K562 (cell line): ENCODE data around the gene UBE2A. TPM values are rescaled to one million over a fixed set of nuclear protein-coding genes. Genes with fewer than 3 reads are reported as not detected.

Experiments used
- ATAC-seq: fragments of 200-7000 bp; cut with Tn5 transposase; 3 replicates; pipeline ENCODE4 v1.9.1; 2020; ENCODE audit warnings: moderate library complexity
- BruUV-seq: library from RNA; stranded (reverse); fragments of 400-500 nt; replicated peaks from 2 replicates; lab custom pipeline; 2021; lab: Mats Ljungman, UMichigan
- CTCF ChIA-PET: fragments of 300-600 bp; formaldehyde crosslinking; extraction: SDS; loops from one replicate; lab custom pipeline; 2021; ENCODE audit warnings: low intra/inter-chr PET ratio; lab: Yijun Ruan, JAX
- POLR2A ChIA-PET: fragments of 300-600, 350-650 bp; sonication (Branson Sonifier 250); formaldehyde crosslinking; extraction: SDS; loops from one replicate; lab custom pipeline; 2021; ENCODE audit warnings: antibody characterized with exemption, inconsistent platforms; lab: Yijun Ruan, JAX
- DNase-seq, 4 experiments: peaks; one replicate each; pipeline versions ENCODE4 v3.0.0 to v3.0.0-alpha.2; 2011 to 2018; ENCODE audit warnings: low spot score in 3 of 4, mixed read lengths in 3 of 4; ENCODE audit errors: extremely low read depth in 1 of 4
- FAIRE-seq: peaks from 2 replicates; lab custom pipeline; 2011; peaks lifted over from hg19 to GRCh38; lab: Jason Lieb, UNC
- H2AFZ ChIP-seq: 2 replicates; pipeline ENCODE4 v1.6.0; 2011; ENCODE audit warnings: low read depth, low read length, control low read depth, inconsistent platforms
- H3K27ac ChIP-seq: fragments of 200-600 bp; 3 replicates; pipeline ENCODE4 v1.8.0; 2011; ENCODE audit warnings: low read depth, mild to moderate bottlenecking, control low read depth, inconsistent platforms, low read length, moderate library complexity, mixed read lengths; ENCODE audit errors: extremely low read depth
- H3K27me3 ChIP-seq, 2 experiments: fragments of 300-600 bp in 1 of 2; 2 replicates in 1 of 2; 3 replicates in 1 of 2; pipeline versions ENCODE4 v1.6.0 to v1.8.0; 2011; ENCODE audit warnings: inconsistent platforms in 2 of 2, low read length in 2 of 2, mild to moderate bottlenecking in 1 of 2, mixed read lengths in 1 of 2, moderate library complexity in 1 of 2; ENCODE audit not compliant: control insufficient read depth in 2 of 2, insufficient read depth in 2 of 2
- H3K36me3 ChIP-seq: fragments of 300-600 bp; 3 replicates; pipeline ENCODE4 v1.8.0; 2011; ENCODE audit warnings: mild to moderate bottlenecking, low read length, inconsistent platforms; ENCODE audit not compliant: control insufficient read depth, insufficient read depth
- H3K4me1 ChIP-seq, 2 experiments: fragments of 200-600 bp in 1 of 2; replicated peaks in 1 of 2; 2 replicates in 1 of 2; 3 replicates in 1 of 2; pipeline versions ENCODE4 v1.5.1 to v1.8.0; 2011; ENCODE audit warnings: inconsistent platforms in 2 of 2, low read length in 2 of 2, mild to moderate bottlenecking in 1 of 2, mixed read lengths in 1 of 2, moderate library complexity in 1 of 2; ENCODE audit not compliant: control insufficient read depth in 2 of 2, insufficient read depth in 2 of 2
- H3K4me2 ChIP-seq: 2 replicates; pipeline ENCODE4 v1.6.1; 2011; ENCODE audit warnings: low read length, control low read depth, inconsistent platforms, mixed read lengths; ENCODE audit not compliant: insufficient read depth
- H3K4me3 ChIP-seq: fragments of 200-600 bp; sonication (generic), shearing (Covaris generic); 2 replicates; pipeline ENCODE4 v1.5.1; 2016; ENCODE audit warnings: control low read depth, inconsistent platforms
- H3K79me2 ChIP-seq: fragments of 200-600 bp; 3 replicates; pipeline ENCODE4 v1.8.0; 2011; ENCODE audit warnings: low read length, inconsistent platforms; ENCODE audit not compliant: control insufficient read depth, insufficient read depth
- H3K9ac ChIP-seq, 2 experiments: 2 replicates each; pipeline versions ENCODE4 v1.6.0 to v1.6.1; 2011; ENCODE audit warnings: low read depth in 2 of 2, low read length in 2 of 2, control low read depth in 1 of 2, inconsistent platforms in 1 of 2, mild to moderate bottlenecking in 1 of 2, mixed read lengths in 1 of 2; ENCODE audit not compliant: insufficient read depth in 1 of 2
- H3K9me1 ChIP-seq: one replicate; pipeline ENCODE4 v1.6.0; 2011; ENCODE audit warnings: inconsistent platforms, mild to moderate bottlenecking, low read length, moderate library complexity; ENCODE audit not compliant: control insufficient read depth, insufficient read depth
- H3K9me3 ChIP-seq: replicated peaks from 2 replicates; pipeline ENCODE4 v1.5.1; 2011; ENCODE audit warnings: low read depth, low read length, inconsistent platforms; ENCODE audit not compliant: control insufficient read depth, insufficient read depth
- H4K20me1 ChIP-seq: replicated peaks from 2 replicates; pipeline ENCODE4 v1.6.1; 2011; ENCODE audit warnings: low read length, inconsistent platforms, mixed read lengths; ENCODE audit not compliant: control insufficient read depth, insufficient read depth
- HNRNPLL ChIP-seq: fragments of 200-400 bp; formaldehyde crosslinking; IDR thresholded peaks from 2 replicates; pipeline ENCODE4 v1.6.1; 2017; ENCODE audit warnings: low read length, low read depth, mild to moderate bottlenecking; ENCODE audit not compliant: poor library complexity, severe bottlenecking
- NRF1 ChIP-seq, 2 experiments: fragments of 450-650 bp; IDR thresholded peaks in 1 of 2; conservative IDR thresholded peaks in 1 of 2; 2 replicates each; pipeline ENCODE4 v1.6.1; 2014; ENCODE audit warnings: mild to moderate bottlenecking in 2 of 2
- YY1 ChIP-seq, 3 experiments: IDR thresholded peaks; 2 replicates each; pipeline ENCODE4 v1.6.1; 2011; ENCODE audit warnings: low read length in 2 of 3, mild to moderate bottlenecking in 2 of 3, moderate library complexity in 2 of 3, borderline replicate concordance in 1 of 3, control low read depth in 1 of 3, low read depth in 1 of 3; ENCODE audit not compliant: insufficient read depth in 3 of 3, insufficient replicate concordance in 2 of 3, control insufficient read depth in 1 of 3, insufficient read length in 1 of 3; ENCODE audit errors: extremely low read depth in 1 of 3
- WGBS: fragments of 100-300 bp; shearing (Covaris generic); methylation state at CpG from one replicate; pipeline ENCODE4 v1.1.6; 2016; ENCODE audit warnings: low coverage, mixed read lengths; ENCODE audit not compliant: insufficient coverage; ENCODE audit errors: missing lambda C conversion rate; 5-methylcytosine and 5-hydroxymethylcytosine counted together
- in situ Hi-C: fragments of 300-500 bp; cut with MboI; formaldehyde crosslinking; loops from 4 replicates; pipeline ENCODE4 v1.15.0; 2018; ENCODE audit warnings: inconsistent platforms, mixed read lengths
- intact Hi-C: fragments of 100-400 bp; cut with micrococcal nuclease; formaldehyde crosslinking; loops from 2 replicates; pipeline ENCODE4 v1.14.2; 2022
- polyA plus RNA-seq, 8 experiments: library from polyadenylated mRNA; depleted of rRNA in 4 of 8; stranded (reverse) in 5 of 8; unstranded in 3 of 8; fragments of >200 nt; fragmentation: Nextera tagmentation in 2 of 8; fragmentation: Illumina TruSeq in 1 of 8; extraction: Ambion mirVana in 2 of 8; extraction: Trizol in 1 of 8; gene quantifications; 2 replicates each; pipeline versions ENCODE4 v1.2.1 to v1.2.3, GENCODE V29; 2011 to 2014; ENCODE audit warnings: inconsistent platforms in 1 of 8, missing spikeins in 1 of 8
- total RNA-seq, 7 experiments: library from RNA; depleted of rRNA in 6 of 7; stranded (reverse); fragments of >200 nt in 6 of 7; fragmentation: Illumina TruSeq in 2 of 7; extraction: Trizol in 2 of 7; gene quantifications; 2 replicates each; pipeline versions ENCODE4 v1.2.1 to v1.2.3, GENCODE V29; 2011 to 2021; ENCODE audit warnings: low replicate concordance in 1 of 7

The UBE2A gene
- total and polyA plus RNA-seq, 9 of the 15 experiments (the other 6 are each of a cell fraction or from before 2014, with no cell fraction given), result 21.6 to 87.6 (median 47.8) TPM

DNA sequence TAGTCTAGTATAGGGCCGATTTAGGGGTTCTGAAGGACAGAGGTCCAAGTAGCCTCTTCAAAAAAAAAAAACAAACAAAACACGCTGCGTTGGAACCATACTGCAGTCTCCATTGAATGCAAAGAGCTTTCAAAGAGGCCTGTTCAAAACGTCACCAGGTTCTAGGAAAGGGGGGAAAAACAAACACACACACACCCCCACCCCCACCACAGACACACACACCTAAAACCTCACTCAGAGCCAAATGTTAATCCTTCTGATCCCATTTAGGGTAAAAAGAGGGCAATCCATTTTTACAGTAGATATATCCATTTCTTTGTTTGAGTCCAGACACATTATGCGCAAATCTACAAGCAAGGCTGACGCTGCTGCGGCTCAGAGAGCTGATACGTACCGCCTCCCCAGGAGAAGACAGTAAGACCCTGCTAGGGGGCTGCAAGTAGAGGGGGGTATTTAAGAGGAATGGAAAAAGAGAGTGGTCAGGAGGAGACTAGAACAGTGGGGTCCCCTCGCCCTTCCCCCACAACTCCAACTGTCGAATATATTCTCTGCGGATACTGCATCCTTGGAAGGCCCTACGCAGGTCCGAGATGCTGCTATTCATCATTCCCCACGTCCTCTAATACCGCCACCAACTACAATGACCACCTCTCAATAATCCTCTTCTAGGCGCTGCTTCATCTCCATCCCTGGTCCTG is 30.6 kb downstream of the UBE2A start:
- WGBS, result 4% methylated on average over 14 of the region's 17 CpGs
- H4K20me1 ChIP-seq, result peaks cover 20% of the 10 kb centered on the region
- H3K79me2 ChIP-seq, result peaks cover 66% of the 10 kb centered on the region
- no TSS peak for BruUV-seq
- TF ChIP-seq YY1 (IDR thresholded peaks at IDR 0.05; ENCODE audit: borderline replicate concordance in 1 of 3, control insufficient read depth in 1 of 3, extremely low read depth in 1 of 3, insufficient read depth in 3 of 3, insufficient read length in 1 of 3, insufficient replicate concordance in 2 of 3, low read depth in 1 of 3, low read length in 2 of 3), result no peak
- peak in 1 of 2 experiments; percentile 4; a peak in 1 of 4 replicates for TF ChIP-seq NRF1 (conservative IDR thresholded peaks at IDR 0.05 in 1 of 2, IDR thresholded peaks at IDR 0.05 in 1 of 2)
- TF ChIP-seq HNRNPLL, result peak; percentile 78
- peaks cover 7 to 12% of the 10 kb centered on the region in 2 experiments; a peak in 4 of 5 replicates for H3K4me1 ChIP-seq
- ChIA-PET CTCF (no interaction called here), POLR2A (interaction anchor here (0.6 to 1.2 kb wide), 7 partner anchors 11 to 182 kb away, joined by 3 to 4 read pairs (median 4); no protein-coding TSS in a partner anchor)
- peak overlapping the region; percentile 95; the same call in 2 of the 3 replicates for H3K27ac ChIP-seq
- no peak for FAIRE-seq
- no peak overlapping the region for H2AFZ ChIP-seq
- DNase-seq, result peak in 1 of 4 experiments; percentile 16
- peaks cover 34% of the 10 kb centered on the region for H3K36me3 ChIP-seq
- in situ Hi-C loops (no loop called here), intact Hi-C loops (loop anchor here (5.0 to 10.0 kb wide), 2 partner anchors 87 to 90 kb away; partner anchors contain the start of gene SEPTIN6)
- H3K9ac ChIP-seq, result peak overlapping the region; percentile 92 to 100
- H3K27me3 ChIP-seq, result no peaks in the 10 kb centered on the region
- peak; percentile 6; the same call in 2 of the 3 replicates for ATAC-seq
- H3K4me3 ChIP-seq, result peak overlapping the region; percentile 84
- no peaks in the 10 kb centered on the region for H3K9me1 ChIP-seq
- peak overlapping the region; percentile 88 for H3K4me2 ChIP-seq
- H3K9me3 ChIP-seq, result no peaks in the 10 kb centered on the region
